ENCODE measurements around the gene RASSF5. TPM values are rescaled to one million over a fixed set of nuclear protein-coding genes. Genes with fewer than 3 reads are reported as not detected.

The RASSF5 gene
- total and polyA plus RNA-seq, 2 of the 13 experiments (the other 11 are each of a cell fraction or from before 2014, with no cell fraction given), result 0.18 to 0.40 TPM

GRCh38 chr1:206470692-206471414 is 36.5 kb upstream of the RASSF5 start (continued):
- no peak for TF ChIP-seq STAT6 (CRISPR knock-in tag; IDR thresholded peaks at IDR 0.05; ENCODE audit: borderline replicate concordance)
- TF ChIP-seq ARNT (IDR thresholded peaks at IDR 0.05), result no peak
- peak; percentile 26; the same call in 1 of the 2 replicates for TF ChIP-seq CBFB (CRISPR knock-in tag; IDR thresholded peaks at IDR 0.05)
- TF ChIP-seq ZFP37 (CRISPR knock-in tag; IDR thresholded peaks at IDR 0.05; ENCODE audit: borderline replicate concordance), result no peak
- TF ChIP-seq ZBTB38 (CRISPR knock-in tag; IDR thresholded peaks at IDR 0.05), result no peak
- TF ChIP-seq NR1H2 (CRISPR knock-in tag; IDR thresholded peaks at IDR 0.05; ENCODE audit: borderline replicate concordance, low read depth), result no peak
- no peak for TF ChIP-seq E2F1 (CRISPR knock-in tag; IDR thresholded peaks at IDR 0.05)
- TF ChIP-seq, protein P1, sequence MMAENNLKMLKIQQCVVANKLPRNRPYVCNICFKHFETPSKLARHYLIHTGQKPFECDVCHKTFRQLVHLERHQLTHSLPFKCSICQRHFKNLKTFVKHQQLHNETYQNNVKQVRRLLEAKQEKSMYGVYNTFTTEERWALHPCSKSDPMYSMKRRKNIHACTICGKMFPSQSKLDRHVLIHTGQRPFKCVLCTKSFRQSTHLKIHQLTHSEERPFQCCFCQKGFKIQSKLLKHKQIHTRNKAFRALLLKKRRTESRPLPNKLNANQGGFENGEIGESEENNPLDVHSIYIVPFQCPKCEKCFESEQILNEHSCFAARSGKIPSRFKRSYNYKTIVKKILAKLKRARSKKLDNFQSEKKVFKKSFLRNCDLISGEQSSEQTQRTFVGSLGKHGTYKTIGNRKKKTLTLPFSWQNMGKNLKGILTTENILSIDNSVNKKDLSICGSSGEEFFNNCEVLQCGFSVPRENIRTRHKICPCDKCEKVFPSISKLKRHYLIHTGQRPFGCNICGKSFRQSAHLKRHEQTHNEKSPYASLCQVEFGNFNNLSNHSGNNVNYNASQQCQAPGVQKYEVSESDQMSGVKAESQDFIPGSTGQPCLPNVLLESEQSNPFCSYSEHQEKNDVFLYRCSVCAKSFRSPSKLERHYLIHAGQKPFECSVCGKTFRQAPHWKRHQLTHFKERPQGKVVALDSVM (CRISPR knock-in tag; IDR thresholded peaks at IDR 0.05), result 0 out of 2 replicates have a peak, but pooled peaks have one; percentile 43
- no peak for TF ChIP-seq KAT2B (IDR thresholded peaks at IDR 0.05; ENCODE audit: borderline replicate concordance, low read depth, low read length)
- TF ChIP-seq, protein P2, sequence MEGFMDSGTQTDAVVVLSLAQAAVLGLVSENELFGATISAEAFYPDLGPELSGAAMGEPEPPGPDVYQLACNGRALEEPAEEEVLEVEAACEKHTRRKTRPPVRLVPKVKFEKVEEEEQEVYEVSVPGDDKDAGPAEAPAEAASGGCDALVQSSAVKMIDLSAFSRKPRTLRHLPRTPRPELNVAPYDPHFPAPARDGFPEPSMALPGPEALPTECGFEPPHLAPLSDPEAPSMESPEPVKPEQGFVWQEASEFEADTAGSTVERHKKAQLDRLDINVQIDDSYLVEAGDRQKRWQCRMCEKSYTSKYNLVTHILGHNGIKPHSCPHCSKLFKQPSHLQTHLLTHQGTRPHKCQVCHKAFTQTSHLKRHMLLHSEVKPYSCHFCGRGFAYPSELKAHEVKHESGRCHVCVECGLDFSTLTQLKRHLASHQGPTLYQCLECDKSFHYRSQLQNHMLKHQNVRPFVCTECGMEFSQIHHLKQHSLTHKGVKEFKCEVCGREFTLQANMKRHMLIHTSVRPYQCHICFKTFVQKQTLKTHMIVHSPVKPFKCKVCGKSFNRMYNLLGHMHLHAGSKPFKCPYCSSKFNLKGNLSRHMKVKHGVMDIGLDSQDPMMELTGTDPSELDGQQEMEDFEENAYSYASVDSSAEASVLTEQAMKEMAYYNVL (CRISPR knock-in tag; IDR thresholded peaks at IDR 0.05; ENCODE audit: borderline replicate concordance), result peak; percentile 61
- TF ChIP-seq NFATC3 (CRISPR knock-in tag; IDR thresholded peaks at IDR 0.05), result no peak
- TF ChIP-seq UBTF (CRISPR knock-in tag; IDR thresholded peaks at IDR 0.05), result peak; percentile 55; the same call in 1 of the 2 replicates
- no peak for TF ChIP-seq ZFAT (CRISPR knock-in tag; conservative IDR thresholded peaks at IDR 0.05)
- no peak for TF ChIP-seq ZNF513 (CRISPR knock-in tag; conservative IDR thresholded peaks at IDR 0.05)
- TF ChIP-seq ZNF350 (CRISPR knock-in tag; IDR thresholded peaks at IDR 0.05; ENCODE audit: borderline replicate concordance, low read depth), result peak; percentile 74
- peak; percentile 24 for TF ChIP-seq YY1 (IDR thresholded peaks at IDR 0.05; ENCODE audit: insufficient read depth, insufficient replicate concordance, low read depth, low read length)
